AG09319 (cell line): Measurements from ENCODE around the gene SARDH.

Source experiments
- DNase-seq: peaks from one replicate; pipeline ENCODE4 v3.0.0-alpha.2; 2010; ENCODE audit warnings: low read depth; ENCODE audit errors: extremely low read depth
- CTCF ChIP-seq: IDR thresholded peaks from 2 replicates; pipeline ENCODE4 v1.5.1; 2011; ENCODE audit warnings: low read depth, mild to moderate bottlenecking, inconsistent platforms, low read length, moderate library complexity

The SARDH gene

DNA sequence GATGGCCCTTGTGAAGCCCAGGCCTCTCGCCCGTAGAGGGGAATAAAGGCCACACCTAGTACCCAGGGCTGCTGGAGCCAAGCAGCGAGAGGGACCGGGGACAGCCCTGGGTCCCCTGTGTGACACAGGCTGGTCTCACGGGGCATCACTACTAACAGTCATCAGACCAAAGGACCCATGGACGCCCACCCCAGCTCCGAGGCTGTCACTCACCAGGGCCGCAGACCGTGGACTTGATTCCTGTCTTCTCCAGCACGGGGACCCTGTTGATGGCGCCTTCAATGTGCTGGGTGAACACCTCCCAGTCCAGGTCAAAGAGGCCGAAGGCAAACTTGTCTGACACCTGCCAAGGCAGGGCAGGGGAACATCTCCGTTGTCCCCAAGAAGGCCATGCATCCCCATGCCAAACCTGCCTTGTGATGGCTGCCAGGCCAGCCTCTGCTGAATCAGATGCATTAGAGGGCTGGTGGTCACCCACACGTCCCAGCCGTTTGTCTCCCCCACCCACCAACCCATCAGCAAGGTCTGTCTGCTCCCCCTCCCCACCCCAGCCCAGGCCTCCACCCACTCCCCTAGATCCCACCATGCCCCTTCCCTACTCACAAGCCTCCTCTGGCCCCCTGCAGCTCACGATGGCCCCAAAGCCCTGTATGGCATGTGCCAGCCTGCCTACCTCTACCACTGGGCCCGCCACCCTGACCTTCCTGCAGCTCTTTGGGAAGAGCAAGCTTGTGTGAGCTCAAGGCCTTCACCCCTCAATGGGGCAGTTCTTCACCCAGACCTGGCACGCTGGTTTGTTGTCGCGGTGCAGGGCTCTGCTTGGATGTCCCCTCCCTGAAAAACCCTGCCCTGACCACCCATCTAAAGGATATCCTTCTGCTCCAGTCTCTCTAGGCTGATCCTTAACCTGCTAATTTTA, 20.8 kb downstream of the SARDH start:
- DNase-seq = no peak
- no peak for TF ChIP-seq CTCF

GRCh38 chr9:133716564-133717112, 21.5 kb downstream of the SARDH start:
- no peak for DNase-seq
- TF ChIP-seq CTCF = no peak

GRCh38 chr9:133715866-133716563, 22.1 kb downstream of the SARDH start:
- TF ChIP-seq CTCF = peak; percentile 21
- no peak for DNase-seq

- no peak for TF ChIP-seq CTCF
- no peak for DNase-seq
Observed at GRCh38 chr9:133715295-133715865, 22.8 kb downstream of the SARDH start.

- TF ChIP-seq CTCF = no peak
- DNase-seq = no peak
Observed at GRCh38 chr9:133714606-133715294, 23.4 kb downstream of the SARDH start.

GRCh38 chr9:133713960-133714495, 24.1 kb downstream of the SARDH start:
- no peak for DNase-seq
- no peak for TF ChIP-seq CTCF
